ENCODE data around the gene GALNT18.

Gene GALNT18

DNA sequence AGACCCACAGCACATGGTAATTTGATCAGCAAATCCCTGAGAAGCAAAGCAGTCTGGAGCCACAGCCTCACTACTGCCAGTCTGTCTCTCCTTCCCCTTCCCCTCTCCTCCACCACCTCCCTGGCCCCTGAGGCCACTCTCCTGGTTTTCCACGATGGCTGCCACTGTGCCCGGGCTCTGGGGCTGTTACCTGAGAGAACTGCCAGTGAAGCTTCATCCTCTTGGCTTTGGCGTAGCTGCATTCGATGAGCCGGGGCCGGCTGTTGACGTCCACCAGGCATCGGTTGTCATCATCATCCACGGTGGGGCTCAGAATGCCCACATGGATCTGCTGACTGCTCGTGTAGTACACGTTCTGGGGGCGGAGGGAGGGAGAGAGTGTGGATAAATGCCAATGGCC, 329.0 kb downstream of the GALNT18 start:
- DNase-seq = no peak

DNA sequence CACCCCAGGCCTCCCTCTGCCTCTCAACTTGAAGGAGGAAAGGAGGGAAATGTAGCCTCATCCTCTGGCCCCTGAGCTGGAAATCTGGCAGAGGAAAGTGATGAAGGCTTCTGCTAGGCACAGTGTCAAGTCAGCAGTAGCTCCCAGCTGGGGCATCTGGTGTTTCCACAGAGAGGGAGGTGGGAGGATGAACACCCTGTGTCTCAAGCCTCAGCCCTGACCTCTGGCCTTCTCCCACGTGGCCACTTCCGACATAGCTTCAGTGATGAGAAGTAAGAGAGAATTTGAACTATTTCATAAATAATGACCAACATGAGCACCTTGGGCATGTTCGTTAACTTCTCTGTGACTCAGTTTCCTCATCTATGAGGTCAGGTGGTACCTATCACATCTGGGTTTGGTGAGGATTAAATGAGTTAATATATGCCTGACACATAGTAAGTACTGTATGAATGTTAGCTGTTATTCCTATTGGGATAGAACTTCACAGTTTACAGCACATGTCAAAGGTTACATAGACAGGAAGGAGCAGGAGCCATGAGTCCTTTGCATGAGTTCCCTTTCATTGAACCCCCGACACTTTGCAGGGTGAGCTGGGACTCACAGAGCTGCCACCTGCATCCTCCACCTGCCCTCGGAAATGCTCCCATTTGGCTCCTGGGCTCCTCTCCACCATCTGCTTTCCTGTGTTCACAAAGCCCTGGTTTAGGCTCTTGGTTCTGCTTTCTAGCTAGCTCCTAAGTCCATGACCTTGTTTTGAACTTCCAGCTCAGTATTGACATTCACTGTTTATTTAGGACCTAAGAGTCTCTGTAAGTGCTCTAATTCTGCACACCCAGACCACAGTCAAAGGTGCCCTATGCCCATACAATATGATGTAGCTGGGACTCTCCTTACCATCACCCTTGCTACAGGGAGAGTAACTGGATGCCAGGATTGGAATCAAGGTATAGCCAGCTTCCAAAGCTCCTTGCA, 330.5 kb downstream of the GALNT18 start:
- peak; percentile 27 to 52 for DNase-seq

DNA sequence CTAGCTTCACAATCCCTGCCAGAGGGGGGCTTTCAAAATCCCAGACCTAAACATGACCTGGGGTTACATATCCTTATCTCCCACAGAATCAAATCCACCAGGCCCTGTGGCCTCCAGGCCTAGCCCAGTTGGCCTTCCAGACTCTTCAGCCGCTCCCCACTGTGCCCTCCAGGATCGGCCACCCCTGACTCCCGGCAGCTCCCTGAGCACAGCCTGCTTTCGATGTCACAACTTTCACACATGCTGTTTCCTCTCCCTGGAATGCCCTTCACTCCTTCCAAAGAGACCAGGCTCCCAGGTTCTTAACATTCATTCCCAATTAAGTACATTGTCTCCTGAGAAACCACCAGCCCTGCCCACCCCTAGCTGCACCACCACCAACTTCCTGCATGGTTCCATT, 331.5 kb downstream of the GALNT18 start:
- DNase-seq = no peak

DNA sequence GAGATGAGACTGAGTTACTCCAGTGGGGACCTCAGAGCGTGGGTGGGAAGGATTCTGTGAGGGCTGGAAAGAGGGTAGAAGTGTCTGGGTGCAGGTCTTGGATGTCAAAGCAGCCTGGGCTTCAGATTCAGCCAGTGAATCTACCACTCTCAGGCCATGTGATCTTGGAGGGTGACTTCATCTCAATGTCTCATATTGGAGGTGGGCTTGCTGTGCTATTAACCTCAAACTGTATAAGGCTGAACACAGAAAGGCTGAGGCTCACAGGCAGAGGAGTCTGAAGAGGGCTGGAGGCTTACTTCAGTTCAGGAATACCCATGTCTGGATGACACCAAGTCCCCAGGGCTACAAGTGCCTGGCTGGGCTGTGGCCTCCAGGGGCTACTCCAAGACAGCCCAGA, 332.1 kb downstream of the GALNT18 start:
- no peak for DNase-seq

DNA sequence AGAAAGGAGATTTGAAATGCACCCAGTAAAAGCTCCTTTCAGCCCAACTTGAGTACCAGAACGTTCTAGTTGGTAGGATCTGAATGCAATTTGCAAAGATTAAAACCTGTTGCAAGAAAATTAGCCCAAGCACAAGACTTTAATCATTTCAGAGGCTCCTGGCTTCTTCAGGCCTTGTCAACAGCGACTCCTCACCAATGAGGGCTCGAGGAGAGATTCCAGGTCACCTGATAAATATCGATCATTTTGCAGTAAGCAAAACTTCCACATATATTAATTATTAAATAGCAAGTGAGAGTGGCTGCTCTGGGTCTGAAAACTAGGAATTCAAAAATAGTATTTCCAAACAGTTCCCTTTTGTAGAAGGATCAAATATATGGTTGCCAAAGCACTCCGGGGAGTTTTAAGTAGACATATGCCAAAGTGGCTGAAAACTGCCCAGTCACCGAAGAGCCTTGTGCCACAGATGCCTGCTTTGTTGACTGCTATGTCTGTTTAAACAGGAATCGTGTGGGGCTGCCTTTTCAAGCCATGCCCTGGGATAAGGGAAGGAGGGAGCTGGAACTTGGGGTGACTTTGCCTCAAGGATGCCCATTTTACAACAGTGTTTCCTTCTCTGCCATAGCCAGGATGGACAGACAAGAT, 332.7 kb downstream of the GALNT18 start:
- no peak for DNase-seq

DNA sequence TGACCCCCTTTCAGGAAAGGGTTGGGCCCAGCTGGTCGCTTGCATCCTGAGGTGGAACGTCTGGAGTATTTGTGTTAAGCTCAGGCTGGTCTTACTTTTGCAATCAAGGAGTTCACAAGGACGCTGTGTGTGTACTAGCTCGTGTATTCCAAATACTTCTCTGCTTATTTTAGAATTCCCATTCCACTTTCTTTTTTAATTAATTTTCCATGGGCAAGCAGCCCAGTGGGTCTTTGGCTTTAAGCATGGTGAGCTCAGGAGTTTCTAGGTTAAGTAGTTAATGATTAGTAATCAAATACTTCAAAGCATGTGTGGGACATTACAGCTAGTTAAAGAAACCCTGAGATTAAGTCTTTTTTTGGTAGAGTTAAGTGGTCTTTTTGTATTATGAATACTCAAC, 337.3 kb downstream of the GALNT18 start:
- no peak for DNase-seq

DNA sequence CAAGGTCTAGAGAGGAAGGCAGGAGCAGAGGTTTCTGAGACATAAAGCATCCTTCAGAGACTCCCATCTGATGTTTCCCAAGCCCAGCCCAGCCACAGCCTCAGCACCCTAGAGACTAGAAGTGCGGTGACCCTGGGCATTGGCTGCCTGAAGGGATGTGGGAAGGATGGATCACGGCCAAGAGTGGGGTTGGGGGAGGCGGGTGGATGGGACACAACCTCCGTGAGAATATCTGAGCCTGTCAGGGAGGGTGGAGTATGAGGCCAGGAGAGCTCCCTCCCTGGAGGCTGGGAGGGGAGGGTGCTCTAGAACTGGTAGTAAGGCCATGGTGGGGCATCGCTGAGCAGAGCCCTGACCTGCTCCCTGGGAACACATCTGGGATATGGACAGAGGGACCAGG, 340.2 kb downstream of the GALNT18 start:
- DNase-seq = no peak

DNA sequence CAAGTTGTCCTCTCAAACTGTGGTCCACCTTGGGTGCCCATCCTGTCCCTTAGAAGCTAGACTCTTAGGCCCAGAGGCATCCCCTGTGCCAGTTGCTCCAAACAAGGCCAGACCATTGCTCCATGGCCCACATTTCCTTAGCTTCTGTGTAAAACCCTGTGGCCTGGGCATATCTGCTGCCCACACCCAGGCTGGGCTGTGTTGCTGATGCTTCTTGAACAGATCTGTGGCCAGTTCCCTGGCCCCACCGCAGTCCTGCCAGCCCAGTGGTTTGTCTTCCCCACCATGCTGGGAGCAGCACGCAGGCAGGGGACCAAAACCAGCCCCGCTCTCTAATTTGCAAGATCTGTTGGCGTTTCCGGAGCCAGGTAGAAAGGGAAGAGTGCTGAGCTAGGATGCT, 341.0 kb downstream of the GALNT18 start:
- no peak for DNase-seq

DNA sequence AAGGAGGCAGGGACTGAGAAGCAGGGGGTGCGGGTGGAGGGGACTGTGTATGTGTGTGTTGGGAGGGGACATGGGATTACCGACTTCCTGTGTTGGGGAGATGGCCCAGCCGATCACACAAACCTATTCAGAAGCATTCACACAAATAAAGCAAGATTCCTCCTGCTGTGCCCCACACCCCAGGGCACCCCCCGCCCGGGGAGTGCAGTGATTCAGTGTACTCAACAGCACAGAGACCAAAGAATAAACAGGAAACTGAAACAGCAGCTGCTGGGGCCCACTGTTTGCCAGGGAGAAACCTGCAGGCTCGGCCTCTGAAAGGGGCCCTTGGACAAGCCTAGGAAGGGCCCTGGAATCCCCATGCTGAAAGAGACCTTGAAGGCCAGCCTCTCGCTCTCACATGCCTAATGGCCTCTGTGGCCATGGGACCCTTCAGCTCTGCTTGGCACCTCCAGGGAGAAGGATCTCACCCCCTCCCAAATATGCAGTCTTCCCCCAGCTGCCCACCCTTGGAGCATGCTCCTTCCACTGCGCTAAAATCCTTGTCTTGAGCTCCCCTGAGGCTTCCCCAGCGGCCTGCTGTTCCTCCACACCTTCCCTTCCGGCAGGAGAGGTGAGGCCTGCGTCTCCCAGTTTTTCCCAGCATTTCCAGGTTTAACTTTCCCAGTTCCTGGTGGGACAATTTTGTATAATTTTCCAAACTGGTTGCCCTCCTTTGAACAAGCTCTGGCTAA, 341.7 kb downstream of the GALNT18 start:
- no peak for DNase-seq

DNA sequence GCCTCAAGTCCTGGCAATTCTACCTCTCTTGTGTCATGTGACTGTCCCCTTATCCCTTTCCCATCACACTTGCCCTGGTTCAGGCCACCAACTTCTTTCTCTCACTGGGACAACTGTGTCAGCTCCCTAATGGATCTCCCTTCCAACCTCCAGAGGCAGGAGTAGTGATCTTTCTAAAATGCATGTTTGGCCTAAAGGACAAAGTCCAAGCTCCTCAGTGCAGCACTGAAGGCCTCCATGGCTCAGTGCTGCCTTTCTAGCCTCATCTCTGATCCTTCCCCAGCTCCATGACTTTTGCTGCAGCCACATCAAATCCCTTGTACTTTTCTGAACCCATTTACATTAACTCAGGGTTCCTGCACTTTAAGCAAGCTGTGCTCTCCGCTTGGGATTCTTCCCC, 349.6 kb downstream of the GALNT18 start:
- no peak for DNase-seq

DNA sequence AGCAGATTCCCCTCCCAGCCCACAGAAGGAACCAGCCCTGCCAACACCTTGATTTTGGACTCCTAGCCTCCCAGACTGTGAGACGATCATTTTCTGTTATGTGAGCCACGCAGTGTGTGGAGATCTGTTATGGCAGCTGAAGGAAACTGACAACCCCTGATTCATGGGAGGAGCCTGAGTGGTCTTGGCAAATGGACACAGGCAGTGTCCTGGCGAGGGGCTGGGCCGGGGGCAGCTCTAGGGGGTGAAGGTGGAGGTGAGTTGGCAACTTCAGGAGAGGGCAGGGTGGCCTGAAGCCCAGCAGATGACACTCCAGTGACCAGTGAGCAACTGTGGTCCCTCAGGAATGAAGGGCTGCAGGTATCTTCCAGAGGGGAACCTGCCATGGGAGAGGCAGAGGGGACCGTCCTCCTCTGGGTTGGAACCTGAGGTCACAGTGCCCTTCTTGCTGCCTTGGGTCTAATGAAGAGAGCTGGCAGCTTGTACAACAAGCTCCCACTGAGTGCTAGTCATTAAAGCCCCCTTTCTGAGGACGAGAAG, 351.5 kb downstream of the GALNT18 start:
- no peak for DNase-seq

DNA sequence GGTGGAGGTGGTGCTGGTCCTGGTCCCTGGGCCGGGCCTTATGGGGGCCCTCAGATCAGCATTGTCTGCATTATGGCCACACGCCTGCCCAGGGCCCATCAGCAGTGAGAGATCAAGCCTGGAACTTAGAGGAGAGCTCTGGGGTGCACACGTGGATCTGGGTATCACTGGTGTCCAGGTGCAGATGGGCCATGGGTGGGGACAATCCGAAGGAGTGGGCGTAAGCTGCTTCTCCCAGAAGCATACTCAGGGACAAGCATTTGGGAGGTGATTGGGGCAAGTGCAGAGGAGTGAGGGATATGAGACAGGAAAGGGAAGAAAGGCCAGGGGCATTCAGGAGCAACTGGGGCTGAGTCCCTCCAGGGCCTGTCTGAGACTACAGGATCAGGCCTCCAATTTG, 353.1 kb downstream of the GALNT18 start:
- DNase-seq = no peak

DNA sequence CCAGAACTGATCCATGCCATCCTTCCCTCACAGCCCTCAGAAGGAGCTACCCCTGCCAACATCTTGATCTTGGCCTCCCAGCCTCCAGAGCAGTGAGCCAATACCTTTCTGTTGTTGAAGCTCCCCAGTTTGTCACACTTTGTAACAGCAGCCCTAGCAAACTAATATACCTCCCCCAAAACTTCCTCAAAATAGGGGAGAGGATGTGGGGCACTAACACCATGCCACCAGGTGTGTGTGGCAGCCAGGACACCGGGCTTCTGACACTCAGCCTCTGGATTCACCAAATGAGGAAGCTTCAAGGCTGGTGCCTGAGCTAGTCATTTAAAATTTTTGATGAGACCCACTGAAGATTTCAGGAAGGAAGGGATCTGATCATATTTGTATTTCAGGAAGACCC, 353.7 kb downstream of the GALNT18 start:
- DNase-seq = no peak

DNA sequence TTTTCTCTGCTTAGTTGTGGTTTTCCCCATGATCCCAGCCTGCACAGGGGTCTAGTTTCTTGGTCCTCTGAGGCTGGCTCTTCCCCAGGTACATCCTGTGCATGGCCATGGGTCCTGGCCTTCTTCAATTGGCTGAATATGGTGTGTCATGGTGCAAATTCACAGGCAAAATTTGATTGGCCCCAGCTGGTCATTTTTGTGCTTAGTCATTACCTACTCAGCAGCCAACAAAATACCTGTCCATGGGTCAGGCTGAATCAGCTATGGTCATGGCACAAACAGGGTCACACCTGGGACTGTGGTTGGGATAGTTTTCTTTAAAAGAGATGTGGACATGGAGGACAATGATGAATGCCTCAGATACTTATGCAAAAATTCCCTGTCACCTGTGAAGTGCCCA, 354.5 kb downstream of the GALNT18 start:
- no peak for DNase-seq

DNA sequence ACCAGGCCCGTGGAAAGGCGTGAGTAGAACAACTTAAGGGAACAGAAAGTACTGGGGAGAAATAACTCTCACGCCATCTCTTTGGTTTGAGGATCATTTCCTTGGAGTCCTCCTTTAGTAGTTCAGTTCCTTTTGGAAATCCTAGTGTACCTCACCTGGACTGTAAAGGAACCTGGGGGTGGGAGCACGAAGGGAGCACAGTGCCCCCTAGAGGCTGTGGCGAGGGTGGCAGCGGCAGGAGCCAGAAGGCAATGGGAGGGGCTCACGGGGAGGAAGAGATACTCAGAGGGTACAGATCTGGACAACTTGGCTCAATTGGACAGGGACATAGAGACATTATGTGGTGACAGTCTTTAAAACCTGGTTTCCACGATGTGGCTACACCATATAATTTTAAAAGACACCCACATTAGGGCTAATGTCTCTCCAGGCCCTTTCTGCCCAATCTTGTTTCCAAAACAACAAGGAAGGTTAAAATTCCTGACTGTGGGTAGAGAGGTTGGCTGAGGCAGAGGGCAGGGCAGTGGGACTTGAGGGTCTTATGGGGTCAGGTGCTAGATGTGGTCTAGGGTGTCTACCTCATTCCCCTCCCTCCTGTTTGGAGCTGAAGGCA, 355.7 kb downstream of the GALNT18 start:
- peak; percentile 5 to 45 for DNase-seq

DNA sequence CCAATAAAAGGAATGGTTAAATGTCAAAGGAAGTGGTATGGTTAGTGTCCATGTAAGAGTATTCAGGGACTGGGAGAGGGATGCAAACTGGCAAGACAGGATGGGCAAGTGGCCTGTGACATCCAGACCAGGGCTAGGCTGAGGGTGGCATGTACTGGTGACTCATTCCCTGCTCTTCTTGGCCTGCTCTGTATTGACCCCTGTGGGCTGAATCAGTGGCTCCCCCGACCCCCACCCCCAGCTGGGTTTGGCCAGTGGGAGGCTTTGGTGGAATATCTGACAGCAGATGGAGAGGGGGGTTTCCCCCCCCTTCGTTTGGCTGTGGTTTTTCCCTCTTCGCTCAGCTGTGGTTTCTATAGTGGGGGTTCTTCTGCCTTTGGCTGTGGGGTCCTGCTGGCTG, 356.5 kb downstream of the GALNT18 start:
- DNase-seq = no peak

DNA sequence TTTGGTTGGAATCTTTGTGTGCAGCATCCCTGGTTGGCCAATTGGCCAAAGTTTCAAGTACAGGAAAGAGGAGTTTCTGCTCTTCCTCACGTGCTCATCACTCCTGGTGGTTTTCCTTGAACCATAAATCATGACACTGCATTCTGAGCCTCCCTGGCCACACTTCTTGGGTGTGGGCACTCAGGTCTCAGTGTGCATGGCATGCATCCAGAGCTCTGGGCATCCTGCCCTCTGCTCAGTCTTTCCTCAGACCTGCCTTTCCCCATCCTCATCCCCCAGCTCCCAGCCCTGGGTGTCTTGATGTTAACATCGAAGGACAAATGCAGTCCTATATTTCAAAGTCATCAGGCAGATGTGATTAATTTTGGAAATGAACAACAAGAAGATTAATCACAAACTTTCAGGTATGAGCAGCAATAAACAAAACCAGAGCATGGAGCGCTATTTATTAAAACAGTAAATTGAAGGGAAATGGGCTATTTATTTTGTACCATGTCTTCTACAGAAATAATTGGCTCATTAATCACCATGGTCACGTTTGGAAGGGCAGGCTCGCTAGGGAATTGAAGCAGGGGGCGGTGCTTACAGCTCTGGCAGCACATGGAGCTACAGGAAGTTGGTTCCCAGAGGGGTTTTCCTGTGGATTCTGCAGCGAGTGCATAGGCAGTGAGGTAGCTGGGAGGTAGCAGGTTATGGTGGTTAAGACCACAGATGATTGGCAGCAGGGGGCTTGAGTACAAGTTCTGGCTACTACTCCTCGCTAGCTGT, 358.4 kb downstream of the GALNT18 start:
- DNase-seq = no peak

DNA sequence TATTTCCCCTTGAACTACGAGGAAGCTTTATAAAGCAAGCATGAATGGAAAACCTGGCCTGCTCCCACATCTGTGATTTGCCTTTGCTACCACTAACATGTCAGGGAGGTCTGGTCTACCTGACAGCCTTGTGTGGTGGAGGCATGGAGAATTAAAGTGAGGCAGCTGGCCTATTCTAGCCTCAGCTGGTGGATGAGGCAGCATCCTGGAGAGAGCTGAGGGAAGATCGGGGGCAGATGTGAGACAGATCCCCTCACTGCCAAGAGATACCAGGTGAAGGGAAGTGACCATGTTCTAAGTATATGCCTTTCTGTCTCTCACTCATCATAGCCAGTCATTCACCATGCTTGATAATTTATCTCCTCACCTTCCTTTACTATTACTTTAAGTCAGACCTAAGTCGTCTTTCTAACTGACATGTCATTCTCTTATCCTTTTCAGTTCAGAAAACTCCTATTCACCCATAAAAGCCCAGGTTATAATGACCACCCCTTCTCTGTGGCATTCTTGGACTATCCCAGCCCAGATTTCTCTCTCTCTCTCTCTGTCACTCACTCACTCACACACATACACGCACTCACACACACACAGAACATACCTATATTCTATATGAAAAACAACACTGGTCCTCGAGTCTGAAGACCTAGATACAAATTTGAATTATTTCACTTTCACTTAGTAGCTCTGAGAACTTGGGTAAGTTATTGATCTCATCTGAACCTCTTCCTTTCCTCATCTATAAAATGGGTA, 359.5 kb downstream of the GALNT18 start:
- DNase-seq = no peak

DNA sequence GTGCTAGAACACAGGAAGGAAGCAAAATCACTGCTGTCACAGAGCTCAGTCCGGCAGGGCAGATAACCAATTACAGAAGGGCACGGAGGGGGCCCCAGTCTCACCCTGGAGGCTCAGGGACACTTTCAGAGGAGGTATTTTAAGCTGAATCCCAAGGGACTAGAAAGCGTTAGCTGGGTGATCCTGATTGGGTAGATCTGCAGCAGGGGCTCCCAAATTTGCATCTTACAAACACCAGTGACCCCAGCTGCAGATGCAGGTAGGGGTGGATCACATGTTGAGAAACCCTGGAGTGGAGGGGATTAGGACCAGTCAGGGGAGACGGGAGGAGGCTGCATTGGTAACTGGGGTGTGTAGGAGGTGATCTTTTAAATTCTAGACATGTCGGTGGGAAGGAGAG, 360.2 kb downstream of the GALNT18 start:
- DNase-seq = no peak

DNA sequence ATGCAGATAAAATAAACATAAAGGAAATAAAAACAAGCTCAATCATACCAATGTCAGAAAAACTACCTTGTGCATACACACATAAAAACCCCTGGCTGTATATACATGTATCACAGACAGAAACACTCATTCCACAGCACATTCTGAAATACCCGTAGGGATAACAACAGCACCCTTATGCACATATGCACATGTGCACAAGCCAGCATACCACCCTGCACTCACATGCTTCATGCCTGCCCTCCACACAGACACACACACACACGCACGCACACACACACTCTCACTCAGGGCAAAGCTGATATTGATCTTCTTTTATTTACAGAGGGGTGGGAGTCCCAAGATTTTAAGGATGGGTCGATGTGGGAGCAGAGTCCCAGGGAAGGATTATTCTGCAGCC, 360.9 kb downstream of the GALNT18 start:
- no peak for DNase-seq

DNA sequence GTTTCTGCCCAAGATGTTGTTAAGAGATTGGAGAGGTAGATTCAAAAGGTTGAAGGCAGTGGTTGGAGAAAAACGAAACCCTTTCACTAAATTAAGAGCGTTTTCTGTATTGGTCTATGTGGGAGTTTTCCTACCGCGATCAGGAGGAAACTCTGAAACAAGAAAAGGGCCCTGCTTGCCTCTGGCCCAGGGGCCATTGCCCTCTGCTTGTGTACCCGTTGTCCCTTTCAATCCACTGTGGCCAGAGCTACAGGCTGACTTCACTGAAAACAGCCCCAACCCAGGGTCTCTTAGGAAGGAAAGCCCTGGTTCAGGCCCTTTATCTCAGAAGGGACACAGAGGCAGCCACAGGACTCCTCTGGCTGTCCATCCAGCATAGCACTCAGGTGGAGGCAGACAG, 367.8 kb downstream of the GALNT18 start:
- no peak for DNase-seq

Measured in inflammatory macrophage treated with lipopolysaccharide for 1 hour (primary cell).